Activated CD8-positive, alpha-beta memory T cell treated with anti-CD3 and anti-CD28 coated beads for 4 hours (primary cell): ENCODE measurements around the gene GAB4.
"Not testable (repeated sequence)": the region's sequence is repeated elsewhere in the genome, so short reads cannot be mapped to it uniquely, and the experiment has no call there.

Experiments used
- DNase-seq, 2 donors: peaks; one replicate each; pipeline ENCODE4 v3.0.0-alpha.2; 2020; ENCODE audit warnings: low read depth in 2 of 2

The GAB4 gene, protein sequence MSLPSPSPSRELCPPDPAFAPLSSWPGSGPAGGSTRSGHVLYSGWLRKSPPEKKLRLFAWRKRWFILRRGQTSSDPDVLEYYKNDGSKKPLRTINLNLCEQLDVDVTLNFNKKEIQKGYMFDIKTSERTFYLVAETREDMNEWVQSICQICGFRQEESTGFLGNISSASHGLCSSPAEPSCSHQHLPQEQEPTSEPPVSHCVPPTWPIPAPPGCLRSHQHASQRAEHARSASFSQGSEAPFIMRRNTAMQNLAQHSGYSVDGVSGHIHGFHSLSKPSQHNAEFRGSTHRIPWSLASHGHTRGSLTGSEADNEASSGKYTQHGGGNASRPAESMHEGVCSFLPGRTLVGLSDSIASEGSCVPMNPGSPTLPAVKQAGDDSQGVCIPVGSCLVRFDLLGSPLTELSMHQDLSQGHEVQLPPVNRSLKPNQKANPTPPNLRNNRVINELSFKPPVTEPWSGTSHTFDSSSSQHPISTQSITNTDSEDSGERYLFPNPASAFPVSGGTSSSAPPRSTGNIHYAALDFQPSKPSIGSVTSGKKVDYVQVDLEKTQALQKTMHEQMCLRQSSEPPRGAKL

DNA sequence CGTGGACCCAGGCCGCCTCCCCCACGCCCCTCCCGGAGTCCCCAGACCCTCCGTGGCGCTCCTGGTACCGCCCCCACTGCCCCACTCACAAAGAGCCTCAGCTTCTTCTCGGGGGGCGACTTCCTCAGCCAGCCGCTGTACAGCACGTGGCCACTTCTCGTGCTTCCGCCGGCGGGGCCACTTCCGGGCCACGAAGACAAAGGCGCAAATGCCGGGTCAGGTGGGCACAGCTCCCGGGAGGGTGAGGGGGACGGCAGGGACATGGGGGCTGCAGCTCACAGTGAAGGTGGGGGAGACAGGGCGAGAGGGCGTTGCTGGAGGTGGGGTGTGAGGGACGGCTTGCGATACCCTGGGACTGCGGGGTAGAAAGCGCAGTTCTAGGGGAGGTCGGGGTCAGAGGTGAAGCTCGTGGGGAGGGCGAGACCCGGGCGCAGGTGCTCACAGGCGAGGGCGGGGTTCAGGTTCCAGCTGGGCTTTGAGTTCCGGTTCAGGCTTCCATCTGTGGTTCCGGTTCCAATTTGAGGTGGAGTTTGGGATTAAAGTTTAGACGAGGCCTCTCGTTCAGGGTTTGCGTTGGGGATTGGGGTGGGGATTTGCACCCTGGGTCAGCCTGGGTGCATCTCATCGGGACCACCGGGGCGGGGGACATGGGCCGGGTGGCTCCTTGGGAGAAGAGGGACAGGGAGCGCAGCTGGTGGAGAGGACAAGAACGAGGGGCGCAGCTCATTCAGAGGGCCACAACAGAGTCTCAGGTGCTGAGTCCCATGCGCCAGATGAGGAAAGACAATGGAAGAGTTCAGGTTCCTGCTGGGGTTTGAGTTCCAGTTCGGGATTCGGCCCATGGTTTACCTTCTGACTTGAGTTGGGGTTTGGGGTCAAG, at the start of gene GAB4:
GAB4 (minus strand) TSS at position 371 of the 880 bp plus-strand sequence; CDS start at position 263, 108 bp downstream.
- no peak for DNase-seq

DNA sequence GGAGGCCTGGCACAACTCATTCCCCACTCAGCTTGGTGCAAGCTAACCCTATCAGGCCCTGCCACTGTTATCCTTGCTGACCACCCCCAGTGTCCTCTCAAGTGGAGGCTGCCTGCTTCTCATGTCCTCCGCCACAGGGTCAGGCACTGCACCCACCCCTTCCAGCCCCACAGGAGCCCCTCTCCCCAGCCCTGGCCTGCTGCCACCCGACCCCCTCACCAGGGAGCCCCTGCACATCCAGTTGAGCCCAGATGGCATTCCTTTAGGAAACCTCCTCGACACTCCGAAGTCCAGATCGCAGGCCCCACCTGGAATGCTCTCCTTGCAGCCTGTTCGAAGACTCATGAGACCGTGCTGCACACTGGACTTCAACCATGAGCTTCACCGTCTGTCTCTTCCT, 48.8 kb upstream of the GAB4 start:
- DNase-seq: no peak

DNA sequence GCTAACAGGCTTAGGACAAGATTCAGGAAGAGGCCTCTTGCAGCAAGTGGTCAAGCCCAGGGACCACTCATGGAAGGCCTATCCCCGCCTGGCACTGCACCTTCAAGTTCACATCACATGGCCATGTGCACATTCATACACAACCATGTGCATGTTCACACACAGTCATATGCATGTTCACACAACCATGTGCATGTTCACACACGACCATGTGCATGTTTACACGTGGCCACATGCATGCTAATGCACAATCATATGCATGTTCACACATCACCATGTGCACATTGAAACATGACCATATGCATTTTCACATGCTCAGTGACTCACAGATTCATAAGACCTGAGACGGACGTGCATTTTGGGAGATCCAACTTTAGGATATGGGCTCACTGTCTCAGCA, 48.0 kb upstream of the GAB4 start:
- DNase-seq: no peak

DNA sequence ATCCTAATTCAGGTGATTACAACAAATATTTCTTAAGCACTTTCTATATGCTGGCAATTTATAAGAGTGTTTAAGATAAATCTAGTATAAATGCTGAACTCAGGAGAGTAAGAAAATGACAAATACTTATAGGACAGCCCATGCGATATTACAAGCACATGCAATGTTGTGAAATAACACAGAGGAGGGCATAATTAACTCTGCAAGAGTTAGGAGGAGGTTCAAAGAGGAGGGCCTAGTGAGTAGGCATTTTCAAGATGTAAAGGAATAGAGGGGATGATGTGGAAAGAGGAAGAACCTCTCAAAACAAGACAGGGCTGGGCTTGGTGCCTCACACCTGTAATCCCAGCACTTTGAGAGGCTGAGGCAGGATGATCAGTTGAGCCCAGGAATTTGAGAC, 39.6 kb upstream of the GAB4 start:
- DNase-seq: no peak

DNA sequence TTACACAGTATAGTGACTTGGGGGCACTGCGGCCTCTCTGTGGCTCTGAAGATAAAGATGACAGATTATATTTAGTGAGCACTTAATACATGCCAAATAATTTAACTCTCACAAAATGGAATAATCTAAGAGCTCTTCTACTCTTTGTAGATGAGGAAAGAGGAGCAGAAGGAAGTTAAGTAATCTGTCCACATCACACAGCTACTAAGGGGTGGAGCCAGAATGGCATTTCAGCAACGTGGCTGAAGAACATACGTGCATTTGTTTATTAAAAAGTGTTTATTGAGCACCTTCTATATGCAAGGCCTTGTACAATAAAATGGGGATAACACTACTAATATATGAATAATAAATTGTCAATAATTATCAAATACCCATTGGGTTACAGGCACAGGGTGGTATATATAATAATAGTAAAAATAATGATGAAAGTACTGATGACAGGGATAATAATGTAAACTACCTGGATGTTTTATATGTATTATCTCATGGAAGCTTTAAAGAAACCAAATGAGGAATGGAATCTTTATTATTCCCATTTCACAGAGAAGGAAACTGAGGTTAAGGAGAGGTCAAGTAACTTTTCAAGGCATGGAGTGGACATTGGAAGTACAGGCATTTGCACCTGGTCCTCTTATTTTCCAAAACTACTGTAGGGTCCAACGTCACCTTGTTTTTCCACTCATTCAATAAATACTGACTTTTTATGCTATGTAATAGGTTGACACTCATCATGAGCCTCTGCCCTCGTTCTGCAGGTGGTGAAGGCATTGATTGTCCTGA, 38.7 kb upstream of the GAB4 start:
- DNase-seq: no peak

DNA sequence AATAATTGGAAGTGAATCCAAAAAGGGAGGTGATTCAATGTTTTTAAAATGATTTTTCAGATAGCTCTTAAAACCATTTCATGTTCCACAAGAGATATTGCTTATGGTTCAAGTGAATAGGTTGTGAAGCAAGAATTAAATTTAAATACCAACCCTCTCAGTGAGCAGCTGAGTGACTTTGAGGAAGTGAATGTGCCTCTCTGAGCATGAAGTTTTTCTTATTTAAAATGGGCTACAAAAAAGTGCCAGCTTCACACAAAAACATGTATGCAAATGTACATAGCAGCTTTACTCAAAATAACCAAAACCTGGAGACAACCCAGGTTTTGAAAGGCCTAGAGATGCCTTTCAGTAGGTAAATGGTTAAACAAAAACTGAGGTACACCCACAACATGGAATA, 35.5 kb upstream of the GAB4 start:
- DNase-seq: no peak

DNA sequence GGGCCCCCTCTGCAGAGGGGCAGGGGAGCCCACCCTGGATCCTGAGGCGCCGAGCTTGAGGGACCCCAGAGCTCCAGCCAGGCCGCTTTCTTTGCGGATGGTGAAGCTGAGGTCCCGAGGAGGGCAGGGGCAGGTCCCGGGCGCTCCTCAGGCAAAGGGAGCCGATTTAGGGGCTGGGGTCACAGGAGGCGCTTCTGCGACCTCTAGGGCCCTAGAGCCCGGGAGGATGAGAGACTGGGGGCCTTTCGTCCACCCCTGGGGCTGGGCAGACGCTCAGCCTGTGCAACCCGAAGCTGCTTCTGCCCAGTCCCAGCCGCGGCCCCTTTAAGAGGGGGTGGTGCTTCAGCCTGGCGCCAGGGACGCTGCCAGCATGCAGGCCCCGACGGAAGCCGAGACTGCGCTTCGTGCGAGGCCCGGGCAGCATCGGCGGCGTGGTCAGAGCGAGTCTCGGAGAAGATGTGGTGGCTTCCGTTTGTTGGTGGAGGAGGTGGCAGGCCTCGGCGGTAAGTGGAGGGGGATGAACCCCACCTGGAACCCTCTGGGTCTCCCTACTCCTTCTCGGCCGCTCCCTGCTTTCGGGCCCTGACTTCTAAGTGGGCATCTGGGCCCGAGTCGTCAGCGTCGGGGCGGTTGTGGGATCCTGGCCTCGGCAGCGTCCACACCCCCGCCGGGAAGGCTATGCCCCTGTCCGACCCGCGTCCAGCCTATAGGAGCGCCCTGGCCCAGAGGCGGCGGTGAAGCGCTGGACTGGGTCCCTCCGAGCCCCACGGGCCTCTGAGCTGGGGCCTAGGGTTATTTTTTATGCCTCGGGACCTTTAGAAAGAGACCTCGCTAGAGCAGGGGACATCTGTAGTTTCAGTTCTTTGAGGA, 29.1 kb upstream of the GAB4 start:
- DNase-seq: not testable (repeated sequence)

DNA sequence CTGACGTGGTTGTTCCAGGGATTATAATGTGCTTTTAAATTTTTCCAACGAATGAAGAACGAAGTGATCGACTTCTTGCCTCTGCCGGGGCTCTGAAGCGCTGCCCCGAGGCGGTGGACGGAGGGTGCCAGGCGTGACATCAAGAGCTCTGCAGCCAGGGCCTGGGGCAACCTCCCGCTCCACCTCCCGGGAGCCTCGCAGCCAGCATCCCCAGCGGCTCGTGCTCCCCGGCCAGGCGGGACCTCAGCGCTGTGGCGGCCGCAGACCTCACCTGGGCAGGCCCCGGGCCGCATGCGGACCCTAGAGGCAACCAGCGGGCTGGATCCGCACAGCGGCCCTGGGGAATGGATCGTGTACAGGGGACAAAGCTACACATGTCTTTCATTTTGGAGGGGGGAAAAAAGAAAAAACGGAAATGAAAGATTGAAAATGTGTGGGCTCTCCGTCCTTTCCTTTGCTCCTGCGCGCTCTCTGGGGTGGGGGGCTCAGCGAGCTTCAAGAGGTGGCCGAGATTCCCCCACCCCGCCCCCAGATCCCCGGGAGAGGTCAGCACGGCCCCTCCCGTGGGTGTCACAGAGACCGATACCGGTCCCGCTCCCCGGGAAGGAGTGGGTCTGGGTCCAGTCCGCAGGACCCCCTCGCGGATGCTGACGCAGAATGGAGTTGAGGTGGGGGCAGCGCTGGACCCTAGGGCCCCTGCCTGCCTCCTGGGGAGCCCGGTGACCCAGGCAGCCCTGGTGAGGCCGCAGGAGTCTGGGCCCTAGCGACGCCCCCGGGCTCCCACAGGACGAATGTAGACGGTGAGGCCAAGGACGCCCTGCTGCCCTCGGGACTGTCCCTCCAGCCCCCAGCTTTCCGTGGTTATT, 28.2 kb upstream of the GAB4 start:
- DNase-seq: not testable (repeated sequence)

DNA sequence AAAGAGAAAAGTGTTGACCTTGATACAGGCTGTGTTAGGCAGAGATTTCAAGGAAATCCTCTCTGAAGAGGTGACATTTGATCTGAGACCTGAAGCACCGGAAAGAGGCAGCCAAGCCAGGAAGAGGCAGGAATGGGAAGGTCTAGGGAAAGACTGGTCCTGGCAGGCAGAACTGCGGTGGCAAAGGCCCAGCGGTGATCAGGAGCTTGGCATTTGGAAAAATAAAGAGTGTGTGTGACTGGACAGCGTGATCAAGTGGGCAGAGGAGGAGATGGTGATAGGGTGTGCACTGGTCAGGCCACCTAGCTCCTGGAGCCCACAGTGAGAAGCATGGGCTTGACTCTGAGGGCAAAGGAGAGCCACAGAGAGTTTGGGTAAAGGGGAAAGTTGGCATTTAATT, 27.2 kb upstream of the GAB4 start:
- DNase-seq: no peak

DNA sequence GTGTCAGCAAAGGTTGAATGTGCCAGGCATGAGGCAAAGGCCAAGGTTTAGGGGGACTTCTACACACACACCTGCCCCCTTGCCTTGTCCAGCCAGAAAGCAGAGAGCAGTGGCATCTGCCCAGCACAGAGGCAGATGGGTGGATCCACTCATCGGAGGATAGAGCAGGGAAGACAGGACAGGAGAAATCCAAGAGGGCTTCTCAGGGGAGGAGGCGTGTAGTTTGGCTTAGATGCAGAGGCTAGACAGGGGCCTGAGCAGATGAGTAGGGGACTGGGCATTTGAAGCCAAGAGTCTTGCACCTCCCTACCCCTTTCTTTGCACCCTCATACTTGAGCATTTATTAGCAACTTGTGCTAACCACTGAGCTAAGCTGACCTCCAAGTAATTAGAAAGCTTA, 26.5 kb upstream of the GAB4 start:
- not testable (repeated sequence) for DNase-seq

DNA sequence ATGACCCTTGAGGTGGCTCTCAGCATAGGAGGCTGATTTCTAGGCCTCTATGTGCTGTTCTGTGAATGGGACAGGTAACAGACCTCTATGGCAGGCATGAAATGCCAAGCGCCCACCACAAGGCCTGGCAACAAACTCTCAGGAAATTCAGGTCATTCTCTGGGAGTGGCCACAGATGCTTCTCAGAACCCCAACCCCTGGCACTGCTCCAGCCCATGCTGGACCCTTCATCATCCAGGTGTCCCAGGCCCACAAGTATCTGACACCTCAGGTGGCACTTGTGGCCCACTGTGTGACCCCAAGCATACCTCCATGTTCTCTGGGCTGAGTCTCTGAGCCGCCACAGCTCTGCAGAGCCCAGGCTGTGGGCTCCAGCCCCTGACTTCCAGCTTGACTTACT, 24.3 kb upstream of the GAB4 start:
- not testable (repeated sequence) for DNase-seq

DNA sequence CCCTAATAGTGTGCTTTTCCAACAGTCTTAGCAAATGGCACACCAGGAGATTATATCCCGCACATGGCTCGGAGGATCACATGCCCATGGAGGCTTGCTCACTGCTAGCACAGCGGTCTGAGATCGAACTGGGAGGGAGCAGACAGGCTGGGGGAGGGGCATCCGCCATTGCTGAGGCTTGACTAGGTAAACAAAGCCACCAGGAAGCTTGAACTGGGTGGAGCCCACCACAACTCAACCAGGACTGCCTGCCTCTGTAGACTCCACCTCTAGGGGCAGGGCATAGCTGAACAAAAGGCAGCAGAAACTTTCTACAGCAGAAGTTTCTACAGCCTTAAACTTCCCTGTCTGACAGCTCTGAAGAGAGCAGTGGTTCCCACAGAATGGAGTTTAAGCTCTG, 16.4 kb upstream of the GAB4 start:
- DNase-seq: not testable (repeated sequence)

DNA sequence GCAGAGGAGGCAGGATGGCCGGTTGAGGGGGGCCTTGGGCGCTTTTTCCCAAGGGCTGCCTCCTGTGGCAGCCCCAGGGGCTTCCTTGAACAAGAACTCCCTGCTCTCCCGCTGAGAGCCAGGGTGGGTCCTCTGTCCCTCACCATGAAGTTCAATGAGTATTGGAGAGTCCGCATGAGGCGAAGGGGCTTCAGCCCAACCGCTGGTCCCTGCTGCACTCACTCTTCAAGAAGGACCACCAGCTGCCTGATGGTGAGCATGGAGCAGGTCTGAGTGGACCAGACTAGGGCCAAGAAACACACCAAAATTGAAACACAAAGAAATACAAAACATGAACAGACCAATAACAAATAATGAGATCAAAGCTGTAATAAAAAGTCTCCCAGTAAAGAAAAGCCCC, 7.5 kb upstream of the GAB4 start:
- DNase-seq: not testable (repeated sequence)

DNA sequence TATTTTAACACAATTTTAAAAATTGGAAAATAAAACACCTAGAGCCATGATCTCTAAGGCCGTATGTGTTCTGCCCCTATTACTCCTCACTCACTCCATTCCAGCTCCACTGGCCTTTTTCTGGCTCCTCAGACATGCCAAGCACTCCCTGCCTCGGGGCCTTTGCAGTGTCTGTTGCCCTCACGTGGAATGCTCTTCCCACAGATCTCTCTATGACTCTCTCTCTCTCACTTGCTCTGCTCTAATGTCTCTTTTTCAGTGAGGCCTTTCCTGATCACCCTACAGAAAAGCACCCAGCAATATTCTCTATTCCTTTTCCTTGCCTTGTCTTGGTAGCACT, 6.0 kb upstream of the GAB4 start:
- not testable (repeated sequence) for DNase-seq

DNA sequence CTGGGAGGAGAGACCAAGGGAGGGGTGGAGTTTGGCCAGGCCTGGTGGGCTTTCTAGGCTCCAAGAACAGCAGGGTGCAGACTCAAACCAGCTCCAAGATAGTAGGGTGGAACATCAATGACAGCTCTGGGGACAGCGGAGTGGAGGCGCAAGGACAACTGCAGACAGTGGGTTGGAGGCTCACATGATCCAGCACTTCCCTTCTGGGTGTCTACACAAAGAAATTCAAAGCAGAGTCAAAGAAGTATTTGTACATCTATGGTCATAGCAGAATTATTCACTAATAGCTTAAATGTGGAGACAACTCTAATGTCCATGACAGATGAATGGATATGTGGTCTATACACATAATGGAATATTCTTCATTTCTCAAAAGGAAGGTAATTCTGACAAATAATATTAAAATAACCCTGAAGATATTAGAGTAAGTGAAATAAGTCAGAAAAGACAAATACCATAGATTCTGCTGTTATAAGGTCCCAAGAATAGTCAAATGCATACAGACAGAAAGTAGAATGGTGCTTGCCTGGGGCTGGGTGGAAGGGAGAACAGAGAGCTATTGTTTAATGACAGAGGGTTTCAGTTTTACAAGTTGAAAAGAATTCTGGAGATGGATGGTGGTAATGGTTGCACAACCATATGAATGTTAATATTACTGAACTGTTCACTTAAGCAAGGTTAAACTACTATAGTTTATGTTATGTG, 5.5 kb upstream of the GAB4 start:
- DNase-seq: no peak

DNA sequence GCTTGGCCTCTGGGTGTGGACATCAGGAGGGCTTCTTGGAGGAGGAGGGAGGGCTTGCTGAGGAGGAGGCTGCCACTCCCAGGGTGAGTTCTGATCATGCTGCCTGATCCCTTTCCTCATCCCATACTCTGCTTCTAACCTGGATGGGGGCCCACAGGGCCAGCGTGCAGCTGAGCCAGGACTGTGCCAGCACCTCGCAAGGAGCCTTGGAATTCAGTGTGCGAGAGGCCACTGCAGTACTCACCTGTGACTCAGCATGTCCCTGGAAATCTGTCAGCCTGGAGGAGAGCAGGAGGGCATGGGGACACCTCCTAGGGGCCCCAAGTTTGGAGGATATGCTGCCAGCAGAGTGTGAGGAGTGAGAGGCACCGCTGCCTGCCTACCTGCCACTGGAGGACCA, 4.2 kb upstream of the GAB4 start:
- no peak for DNase-seq

DNA sequence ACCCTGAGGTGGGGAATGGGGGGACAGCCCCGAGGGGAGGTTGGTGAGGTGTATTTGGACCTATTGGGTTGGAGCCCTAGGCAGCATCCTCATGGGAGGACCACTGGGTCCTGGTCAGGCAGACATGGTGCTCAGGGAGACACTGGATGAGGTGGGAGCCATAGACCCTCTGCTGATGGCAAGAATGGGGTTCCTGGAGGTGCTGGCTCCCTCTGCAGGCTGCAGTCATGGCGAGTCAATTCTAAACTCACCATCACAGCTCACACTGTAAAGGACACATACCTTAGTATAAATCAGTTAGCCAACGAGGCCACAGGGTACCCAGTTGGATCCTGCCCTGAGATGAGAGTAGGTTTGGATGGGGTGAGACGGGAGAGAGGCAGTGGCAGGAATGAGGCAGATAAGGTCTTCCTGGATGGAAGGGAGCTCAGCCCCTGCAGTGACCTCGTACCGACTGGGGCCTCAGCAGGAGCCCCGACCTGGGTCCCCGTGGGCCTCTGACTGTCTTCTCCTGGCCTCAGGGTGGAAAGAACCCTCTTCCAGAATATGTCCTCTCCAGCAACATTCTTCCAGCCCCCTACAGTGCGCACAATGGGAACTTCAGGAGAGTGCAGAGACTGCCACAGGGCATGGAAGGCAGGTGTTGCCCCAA, 1.7 kb upstream of the GAB4 start:
- no peak for DNase-seq

DNA sequence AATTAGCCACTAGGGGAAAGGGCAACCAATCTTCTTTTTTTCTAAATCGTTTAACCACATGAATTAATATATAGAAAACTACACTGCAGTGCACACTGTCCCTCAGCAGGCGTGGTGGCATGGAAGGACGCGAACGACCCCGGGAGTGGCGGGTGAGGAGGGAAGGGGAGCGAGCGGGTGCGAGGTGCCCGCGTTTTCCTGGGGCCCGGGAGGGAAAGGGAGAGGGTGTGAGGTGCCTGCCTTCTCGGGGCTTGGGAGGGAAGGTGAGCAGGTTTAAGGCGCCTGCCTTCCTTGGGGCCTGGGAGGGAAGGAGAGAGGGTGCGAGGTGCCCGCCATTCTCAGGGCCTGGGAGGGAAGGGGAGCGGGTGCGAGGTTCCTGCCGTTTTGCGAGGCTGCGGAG, 765 bp downstream of the GAB4 start:
- DNase-seq: no peak

DNA sequence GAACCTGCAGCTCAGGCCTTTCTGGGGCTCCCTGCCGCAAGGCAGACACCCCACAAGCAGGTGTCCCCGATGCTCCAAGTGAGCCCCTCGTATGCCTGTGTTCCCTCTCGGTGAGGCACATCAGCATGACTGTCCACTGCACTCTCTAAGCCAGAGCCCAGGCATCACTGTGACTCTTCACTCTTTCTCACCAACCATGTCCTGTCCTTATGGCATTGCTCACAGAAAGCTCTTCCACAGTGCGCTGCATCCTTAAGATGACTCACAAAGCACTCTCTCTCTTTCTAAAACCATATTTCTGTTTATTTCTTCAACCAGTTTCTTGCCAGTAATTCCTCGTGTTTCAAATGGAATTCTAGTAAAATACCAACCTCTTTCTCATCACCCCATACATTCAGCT, 18.1 kb downstream of the GAB4 start:
- DNase-seq: no peak
